Measurements from ENCODE around the gene COPS8.

COPS8 gene

DNA sequence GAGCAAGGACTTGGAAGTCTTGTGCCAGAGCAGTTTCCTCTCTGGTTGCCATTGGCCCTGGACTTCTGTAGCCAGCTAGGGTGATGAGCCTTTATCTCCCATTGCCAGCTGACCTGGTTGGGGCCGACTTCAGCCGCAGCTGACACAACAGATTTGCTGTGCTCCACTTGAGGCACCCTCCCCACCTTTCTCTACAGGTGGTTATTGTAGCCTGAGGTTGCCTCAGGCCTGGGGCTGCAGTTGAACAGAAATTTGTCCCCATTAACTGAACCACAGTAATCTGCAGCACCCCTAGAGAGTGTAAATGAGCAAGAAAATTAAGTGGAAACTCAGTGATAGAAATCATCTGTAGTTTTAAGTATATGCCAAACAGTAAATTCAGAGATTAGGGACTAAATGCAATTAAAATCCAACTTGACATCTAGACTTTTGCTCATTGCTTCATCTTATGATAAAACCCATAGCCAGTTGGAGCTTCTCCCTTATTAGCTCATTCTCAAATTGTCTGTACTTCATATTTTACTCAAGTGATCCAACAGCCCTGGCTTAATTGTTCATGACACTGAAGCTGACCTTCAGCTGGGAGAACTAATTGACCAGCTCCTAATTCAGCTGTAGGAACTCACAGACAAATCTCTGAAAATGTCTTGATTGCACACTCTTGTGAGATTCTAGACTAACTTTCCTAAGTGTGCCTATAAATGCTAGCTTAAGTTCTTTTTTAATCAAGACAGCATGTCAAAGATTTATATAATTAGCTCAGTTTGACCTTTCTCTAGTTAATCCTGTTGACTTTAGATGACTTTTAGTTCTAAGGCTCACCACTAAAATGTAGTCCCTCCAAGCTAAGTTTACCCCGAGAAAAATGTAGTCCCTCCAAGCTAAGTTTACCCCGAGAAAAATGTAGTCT lies 48.9 kb downstream of the COPS8 start:
- DNase-seq, result no peak

DNA sequence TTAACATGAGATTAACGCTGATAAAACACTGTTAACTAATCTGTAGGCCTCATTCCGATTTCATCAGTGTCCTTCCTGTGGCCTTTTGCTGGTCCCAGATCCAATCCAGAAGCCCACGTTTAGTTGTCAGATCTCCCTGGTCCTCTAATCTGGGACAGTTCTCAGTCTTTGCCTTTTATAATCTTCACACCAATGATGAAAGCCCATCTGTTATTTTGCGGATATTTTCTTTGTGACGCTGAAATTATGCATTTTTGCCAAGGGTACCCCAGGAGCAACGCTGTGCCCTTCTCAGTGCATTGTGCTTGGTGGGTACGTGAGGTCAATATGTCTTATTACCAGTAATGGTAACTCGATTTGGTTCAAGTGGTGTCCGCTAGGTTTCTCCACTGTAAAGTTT lies 51.1 kb downstream of the COPS8 start:
- DNase-seq, result no peak

DNA sequence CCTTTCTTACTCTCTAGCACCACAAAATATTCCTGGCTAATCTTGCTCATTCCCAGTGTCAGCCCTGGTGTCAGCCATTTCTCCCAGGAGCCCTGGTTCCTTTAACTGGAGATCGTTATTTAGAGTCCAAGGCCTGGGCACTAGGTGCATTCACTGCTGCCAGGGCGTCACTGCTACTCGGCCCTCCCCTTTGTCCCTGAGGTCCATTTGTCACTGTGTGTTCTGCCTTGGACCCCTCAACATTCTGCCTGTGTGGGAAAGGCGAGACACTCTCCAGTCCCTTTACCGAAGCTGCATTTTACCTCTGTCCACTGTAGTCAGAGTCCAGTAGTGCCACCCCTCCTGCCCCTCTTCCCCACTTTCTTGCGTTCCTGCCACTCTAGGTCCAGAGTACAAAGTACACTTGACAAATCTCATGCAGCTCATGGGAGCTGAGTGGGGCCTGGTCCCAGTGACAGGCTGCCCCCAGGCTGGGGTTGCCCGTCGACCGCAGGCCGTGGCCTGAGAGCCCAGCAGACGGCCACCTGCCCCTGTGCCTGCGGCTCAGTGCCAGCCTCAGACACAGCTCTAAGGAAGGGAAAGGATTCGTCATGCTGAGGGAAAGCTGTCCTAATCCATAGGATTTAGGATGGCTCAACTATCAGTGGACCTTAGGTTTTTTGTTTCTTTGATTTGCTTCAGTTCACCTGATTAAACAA lies 52.1 kb downstream of the COPS8 start:
- no peak for DNase-seq

DNA sequence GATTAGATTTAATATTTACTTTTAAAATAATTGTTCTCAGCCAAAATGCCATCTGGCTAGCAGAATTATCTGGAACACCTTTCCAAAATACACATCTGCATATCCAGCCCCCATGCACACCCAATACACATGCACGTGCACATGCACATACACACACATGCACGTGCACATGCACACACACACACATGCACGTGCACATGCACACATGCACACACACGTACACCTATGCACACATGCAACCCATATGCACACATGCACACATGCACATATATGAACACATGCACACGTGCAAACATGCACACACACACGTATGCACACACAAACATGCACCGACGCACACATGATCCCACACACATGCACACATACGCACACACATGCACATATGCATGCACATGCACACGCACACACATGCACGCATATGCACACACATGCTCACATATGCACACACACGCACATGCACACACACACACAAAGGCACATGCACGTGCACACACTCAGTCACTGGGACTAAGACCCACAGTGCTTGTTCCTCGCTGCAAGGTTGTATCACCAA lies 53.5 kb downstream of the COPS8 start:
- no peak for DNase-seq

DNA sequence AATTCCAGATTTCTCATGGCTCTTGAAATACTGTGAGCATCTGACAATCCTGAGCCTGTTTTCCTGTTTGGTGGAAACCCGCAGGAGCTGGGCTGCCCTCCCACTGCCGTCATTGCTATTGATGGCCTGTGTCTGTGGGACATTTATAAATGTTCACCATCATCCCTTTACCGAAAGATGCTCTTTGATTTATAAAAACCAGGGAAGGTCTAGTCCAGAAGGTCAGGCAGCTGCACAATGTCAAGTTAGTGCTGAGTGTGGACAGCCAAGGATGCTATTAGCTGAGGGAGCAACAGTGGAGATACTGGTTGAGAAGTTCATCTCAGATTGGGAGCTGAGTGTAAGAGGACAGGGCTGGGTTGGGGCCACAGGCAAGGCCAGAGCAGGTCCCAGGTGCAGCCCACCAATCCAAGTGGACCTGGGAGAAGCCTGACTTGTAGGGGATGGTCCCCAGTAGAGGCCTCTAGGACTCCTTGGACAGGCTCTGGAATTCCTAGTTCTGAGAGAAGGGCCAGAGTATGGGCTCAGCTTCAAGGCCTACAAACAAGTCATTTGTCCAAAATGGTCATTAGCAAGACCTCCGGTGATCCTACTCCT lies 55.1 kb downstream of the COPS8 start:
- DNase-seq, result no peak

DNA sequence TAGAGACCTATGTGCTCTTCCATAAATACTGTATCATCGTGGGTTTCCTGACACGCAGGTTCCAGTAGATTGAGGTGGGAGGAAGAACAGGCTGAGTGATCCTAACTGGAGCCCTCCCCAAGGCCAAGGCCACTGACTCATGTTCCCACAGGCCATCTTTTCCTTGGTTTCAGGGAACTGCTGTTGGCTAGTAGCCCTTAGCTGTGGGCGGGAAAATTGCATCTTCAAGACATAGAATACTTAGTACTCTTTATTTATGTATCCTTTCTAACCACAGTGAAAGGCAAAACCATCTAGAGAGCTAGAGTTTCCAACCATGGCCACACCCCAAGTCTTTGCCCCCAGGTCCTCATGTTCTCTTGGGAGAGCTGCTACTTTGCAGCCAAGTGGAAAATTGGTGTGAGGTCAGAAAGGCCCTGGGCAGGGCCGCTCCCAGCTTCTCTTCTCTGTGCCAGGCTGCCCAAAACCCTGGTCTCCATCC lies 55.9 kb downstream of the COPS8 start:
- no peak for DNase-seq

DNA sequence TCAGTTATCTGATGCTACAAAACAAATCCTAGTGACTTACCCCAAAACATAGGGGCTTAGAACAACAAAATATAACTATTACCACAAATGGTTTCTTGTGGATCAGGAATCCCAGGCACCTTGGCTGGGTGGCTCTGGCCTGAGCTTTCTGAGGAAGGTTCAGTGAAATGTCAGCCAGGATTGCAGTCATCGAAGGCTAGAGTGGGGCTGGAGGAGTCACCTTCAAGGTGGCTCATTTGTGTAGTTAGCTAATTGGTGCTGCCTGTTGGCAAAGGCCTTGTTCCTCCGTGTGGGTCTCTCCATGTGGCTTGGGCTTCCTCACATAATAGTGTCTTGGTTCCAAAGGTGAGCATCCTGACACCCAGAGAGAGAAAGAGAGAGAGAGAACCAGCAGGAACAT lies 57.4 kb downstream of the COPS8 start:
- DNase-seq, result no peak

DNA sequence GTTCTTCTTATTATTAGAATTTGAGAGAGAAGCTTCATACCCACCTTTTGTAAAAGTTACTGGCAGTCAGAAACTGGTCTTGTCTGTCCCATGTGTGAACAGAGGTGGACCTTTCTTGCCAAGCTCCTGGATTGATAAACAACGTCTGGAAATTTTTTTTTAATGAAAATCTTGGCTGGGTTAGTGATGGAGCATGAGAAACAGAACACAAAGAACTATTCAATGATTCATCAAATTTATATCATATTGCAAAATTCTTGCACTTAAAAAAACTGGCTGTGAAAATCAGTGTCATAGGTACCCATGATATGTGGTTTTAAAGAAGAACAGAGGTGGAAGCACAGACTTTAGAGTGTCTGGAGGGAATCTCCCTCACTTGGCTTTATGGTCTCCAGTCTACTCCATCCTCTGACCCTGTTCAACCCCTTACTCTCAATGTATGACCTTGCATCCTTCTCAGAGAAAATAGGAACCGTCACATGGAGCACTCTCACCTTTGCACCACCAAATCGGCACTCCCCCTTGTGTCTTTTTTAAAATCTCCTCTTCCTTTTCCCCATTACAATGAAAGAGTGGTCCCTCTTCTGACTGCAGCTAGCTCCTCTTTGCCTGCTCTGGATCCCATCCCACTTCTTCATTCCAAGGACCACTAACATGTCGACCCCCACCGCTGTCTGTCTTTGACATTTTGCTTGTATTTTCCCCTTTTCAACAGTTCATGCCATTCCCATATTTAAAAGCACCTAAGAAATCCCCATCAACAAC lies 58.2 kb downstream of the COPS8 start:
- DNase-seq, result no peak

DNA sequence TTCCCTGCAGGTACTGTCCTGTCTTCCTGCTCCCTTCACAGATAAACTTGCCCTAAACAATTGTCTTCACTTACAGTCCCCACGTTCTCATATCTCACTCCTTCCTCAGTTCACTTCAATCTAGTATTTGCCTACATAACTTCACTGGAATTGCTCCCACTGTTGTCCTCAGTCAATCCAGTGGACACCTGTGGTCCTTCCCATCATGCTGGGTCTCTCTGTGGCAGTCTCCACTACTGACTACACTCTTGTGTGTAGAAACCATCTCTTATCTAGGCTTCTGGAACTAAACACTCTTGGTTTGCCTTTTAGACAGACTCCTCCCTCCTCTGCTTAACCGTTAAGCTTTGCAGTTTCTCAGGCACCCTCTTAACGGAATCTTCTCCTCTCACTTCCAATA lies 58.8 kb downstream of the COPS8 start:
- DNase-seq, result no peak

DNA sequence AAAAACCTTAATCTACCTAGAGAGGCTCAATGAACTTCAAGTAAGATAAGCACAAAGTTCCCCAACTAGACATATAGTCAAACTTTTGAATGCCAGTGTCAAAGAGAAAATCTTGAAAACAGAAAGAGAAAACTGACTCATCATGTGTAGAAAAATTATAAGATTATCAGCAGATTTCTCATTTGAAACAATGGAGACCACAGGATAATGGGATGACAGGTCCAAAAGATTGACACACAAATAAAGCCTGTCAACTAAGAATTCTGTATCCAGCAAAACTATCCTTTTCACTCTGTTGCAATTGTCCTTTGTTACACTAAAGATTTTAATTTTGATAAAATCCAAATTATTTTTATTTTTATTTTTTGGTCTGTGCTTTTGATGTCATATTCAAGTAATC lies 61.6 kb downstream of the COPS8 start:
- no peak for DNase-seq

DNA sequence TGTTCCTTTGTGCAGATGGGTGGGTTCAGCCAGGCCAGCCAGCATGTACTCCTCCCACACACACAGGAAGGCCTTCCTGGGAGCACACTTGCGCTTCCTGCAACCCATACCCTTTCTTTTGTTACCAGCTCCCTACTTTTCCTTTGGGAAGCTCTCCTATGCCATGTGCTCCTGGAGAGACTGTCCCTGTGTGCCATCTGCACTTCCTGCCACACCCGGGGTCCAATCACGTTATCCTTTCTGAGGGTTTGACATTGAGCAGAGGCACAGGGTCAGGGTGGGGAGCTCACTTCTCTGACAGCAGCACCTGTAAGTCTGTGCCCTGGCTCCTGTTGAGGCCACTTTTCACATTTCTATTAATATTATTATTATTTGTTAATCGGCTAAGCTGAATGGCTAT lies 62.9 kb downstream of the COPS8 start:
- DNase-seq, result no peak

DNA sequence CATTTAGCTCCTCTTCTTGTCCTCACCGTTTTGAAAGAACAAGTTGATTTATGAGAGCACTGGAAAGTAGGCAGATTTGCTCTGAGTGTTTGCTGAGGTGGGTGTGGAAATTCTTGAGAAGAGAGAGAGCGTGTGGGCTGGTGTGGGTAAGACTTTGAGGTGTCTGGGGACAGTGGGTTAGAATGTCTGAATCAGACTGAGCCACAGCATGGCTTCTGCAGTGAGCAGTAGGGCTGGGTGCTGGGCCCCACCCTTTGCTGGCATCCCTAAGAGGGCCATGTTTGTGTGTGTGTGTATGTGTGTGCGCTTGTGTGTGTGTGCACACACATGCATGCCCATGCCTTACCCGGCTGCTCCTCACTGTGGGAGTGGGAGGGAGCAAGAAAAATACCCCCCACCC lies 63.7 kb downstream of the COPS8 start:
- no peak for DNase-seq

Data from NCI-H510A treated with DMSO at 0.1 percent for 48 hours (cell line).